ENCODE measurements around the gene BLTP3A.
"Not testable (repeated sequence)": the region's sequence is repeated elsewhere in the genome, so short reads cannot be mapped to it uniquely, and the experiment has no call there.

Gene BLTP3A

GRCh38 chr6:34791164-34791700, 651 bp upstream of the BLTP3A start:
- peak; percentile 18 to 22 for DNase-seq (ENCODE audit: low read depth in 2 of 2)

GRCh38 chr6:34792605-34793500, 970 bp downstream of the BLTP3A start:
- DNase-seq (ENCODE audit: low read depth in 2 of 2): peak in 1 of 2 donors; percentile 8

GRCh38 chr6:34793877-34794276, 2.0 kb downstream of the BLTP3A start:
- DNase-seq (ENCODE audit: low read depth in 2 of 2): no peak

GRCh38 chr6:34795836-34796425, 4.0 kb downstream of the BLTP3A start:
- DNase-seq (ENCODE audit: low read depth in 2 of 2): no peak

GRCh38 chr6:34798057-34798456, 6.2 kb downstream of the BLTP3A start:
- DNase-seq (ENCODE audit: low read depth in 2 of 2): no peak

- no peak for DNase-seq (ENCODE audit: low read depth in 2 of 2)
Measured at GRCh38 chr6:34799547-34799946, 7.7 kb downstream of the BLTP3A start.

GRCh38 chr6:34804543-34804942, 12.7 kb downstream of the BLTP3A start:
- no peak for DNase-seq (ENCODE audit: low read depth in 2 of 2)

GRCh38 chr6:34805074-34805473, 13.2 kb downstream of the BLTP3A start:
- not testable (repeated sequence) for DNase-seq (ENCODE audit: low read depth in 2 of 2)

- no peak for DNase-seq (ENCODE audit: low read depth in 2 of 2)
Measured at GRCh38 chr6:34806738-34807453, 15.0 kb downstream of the BLTP3A start.

GRCh38 chr6:34808473-34808872, 16.6 kb downstream of the BLTP3A start:
- not testable (repeated sequence) for DNase-seq (ENCODE audit: low read depth in 2 of 2)

- DNase-seq (ENCODE audit: low read depth in 2 of 2): not testable (repeated sequence)
Measured at GRCh38 chr6:34809419-34809818, 17.5 kb downstream of the BLTP3A start.

- no peak for DNase-seq (ENCODE audit: low read depth in 2 of 2)
Measured at GRCh38 chr6:34810017-34810882, 18.4 kb downstream of the BLTP3A start.

- no peak for DNase-seq (ENCODE audit: low read depth in 2 of 2)
Measured at GRCh38 chr6:34810936-34811632, 19.2 kb downstream of the BLTP3A start.

GRCh38 chr6:34813028-34813713, 21.3 kb downstream of the BLTP3A start:
- DNase-seq (ENCODE audit: low read depth in 2 of 2): no peak

- no peak for DNase-seq (ENCODE audit: low read depth in 2 of 2)
Measured at GRCh38 chr6:34816635-34817301, 24.9 kb downstream of the BLTP3A start.

- DNase-seq (ENCODE audit: low read depth in 2 of 2): no peak
Measured at GRCh38 chr6:34817446-34817845, 25.6 kb downstream of the BLTP3A start.

- DNase-seq (ENCODE audit: low read depth in 2 of 2): not testable (repeated sequence)
Measured at GRCh38 chr6:34818872-34819570, 27.1 kb downstream of the BLTP3A start.

GRCh38 chr6:34819571-34820480, 27.9 kb downstream of the BLTP3A start:
- no peak for DNase-seq (ENCODE audit: low read depth in 2 of 2)
